ENCODE data around the gene EPB42. TPM values are rescaled to one million over a fixed set of nuclear protein-coding genes. Genes with fewer than 3 reads are reported as not detected.

EPB42 gene
- total RNA-seq, 1 donor from 2014 or later: not detected

DNA sequence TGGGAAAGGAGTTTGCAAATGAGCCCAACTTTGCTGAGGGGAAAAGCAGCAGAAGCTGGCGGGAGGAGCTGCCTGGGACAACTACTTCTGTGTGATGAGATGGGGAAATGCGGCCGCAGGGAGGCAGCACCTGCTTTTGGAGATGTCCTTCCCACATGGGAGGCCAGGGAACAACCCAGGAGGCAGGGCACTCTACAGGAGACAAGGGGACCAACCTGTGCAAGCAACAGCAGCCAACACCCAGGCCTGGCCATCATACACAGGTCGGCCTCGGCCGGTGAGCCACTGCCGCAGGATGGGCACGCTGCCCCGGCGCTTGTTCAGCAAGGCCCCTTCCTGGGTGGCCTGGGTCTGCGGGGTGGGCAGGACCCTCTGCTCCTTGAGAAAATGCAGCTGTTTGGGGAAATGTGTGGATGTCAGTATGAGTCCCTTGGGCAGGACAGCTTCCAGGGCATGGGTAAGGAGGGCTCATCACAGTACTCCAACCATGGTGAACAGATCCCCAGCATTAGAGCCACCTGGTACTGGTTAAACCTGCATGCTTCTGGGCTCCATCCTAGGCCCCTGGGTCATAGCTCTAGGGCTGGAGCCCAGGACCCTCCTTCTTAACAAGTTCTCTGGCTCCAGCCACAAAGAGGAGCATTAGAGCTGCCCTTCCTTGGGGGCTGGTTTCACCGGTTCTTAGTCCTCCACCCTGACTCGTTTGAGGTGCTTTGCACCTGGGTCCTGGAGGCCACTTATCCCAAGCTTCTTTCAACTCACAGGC lies 11.6 kb downstream of the EPB42 start:
- DNase-seq (ENCODE audit: low read depth): no peak
- Histone ChIP-seq H3K4me3 (ENCODE audit: low read depth, low read length) (no peak overlapping the region), H3K27me3 (ENCODE audit: control insufficient read depth, insufficient read depth, low read length) (peaks cover 33% of the 10 kb centered on the region), H3K36me3 (ENCODE audit: control insufficient read depth, insufficient read depth, low read length) (no peaks in the 10 kb centered on the region)
- TF ChIP-seq, protein P1, sequence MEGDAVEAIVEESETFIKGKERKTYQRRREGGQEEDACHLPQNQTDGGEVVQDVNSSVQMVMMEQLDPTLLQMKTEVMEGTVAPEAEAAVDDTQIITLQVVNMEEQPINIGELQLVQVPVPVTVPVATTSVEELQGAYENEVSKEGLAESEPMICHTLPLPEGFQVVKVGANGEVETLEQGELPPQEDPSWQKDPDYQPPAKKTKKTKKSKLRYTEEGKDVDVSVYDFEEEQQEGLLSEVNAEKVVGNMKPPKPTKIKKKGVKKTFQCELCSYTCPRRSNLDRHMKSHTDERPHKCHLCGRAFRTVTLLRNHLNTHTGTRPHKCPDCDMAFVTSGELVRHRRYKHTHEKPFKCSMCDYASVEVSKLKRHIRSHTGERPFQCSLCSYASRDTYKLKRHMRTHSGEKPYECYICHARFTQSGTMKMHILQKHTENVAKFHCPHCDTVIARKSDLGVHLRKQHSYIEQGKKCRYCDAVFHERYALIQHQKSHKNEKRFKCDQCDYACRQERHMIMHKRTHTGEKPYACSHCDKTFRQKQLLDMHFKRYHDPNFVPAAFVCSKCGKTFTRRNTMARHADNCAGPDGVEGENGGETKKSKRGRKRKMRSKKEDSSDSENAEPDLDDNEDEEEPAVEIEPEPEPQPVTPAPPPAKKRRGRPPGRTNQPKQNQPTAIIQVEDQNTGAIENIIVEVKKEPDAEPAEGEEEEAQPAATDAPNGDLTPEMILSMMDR (IDR thresholded peaks at IDR 0.05; ENCODE audit: insufficient read depth, low read length, poor library complexity, severe bottlenecking): no peak

DNA sequence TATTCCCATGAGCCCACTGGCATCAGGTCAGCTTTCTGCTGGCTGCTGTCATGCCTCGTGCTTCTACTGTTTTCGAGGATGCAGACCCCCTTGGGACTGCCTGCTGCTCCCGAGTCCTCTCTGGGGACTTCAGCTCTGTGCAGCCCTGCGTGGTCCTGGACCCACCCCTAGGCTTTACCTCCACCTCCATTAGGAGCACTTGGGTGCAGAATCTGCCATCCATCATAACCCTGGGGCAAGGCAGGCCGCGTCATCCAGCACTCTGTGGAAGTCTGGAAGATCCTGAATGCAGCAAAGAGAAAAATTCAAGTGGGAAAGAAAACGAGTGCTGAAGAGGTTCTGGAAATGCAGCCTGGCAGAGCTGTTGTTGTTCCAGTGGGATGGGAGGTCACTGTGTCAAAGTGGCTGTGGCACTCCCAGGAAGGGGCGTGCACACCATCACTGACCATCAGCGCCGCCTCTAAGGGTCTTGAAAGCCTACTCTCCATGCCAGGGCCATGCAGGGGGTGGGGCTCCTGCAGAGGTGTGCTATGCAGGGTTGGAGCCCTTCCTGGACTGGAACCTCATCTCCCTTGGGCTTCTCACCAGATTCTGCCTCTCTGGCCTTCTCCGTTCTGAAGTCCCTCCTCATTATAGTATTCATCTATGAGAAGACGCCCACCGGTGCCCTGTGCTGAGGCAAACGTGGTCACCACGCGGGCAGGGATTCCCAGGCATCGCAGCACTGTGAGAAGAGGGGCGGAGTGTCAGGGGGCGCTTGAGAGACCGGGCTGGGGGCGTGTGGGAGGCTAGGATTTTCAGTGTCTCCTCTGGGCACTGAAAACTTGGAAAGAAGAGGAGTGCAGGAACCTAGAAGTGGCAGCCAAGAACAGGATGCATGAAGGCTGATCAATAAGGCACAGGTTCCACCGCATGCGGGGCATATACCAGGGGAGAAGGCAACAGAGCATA lies 12.5 kb downstream of the EPB42 start:
- TF ChIP-seq, protein P1 (IDR thresholded peaks at IDR 0.05; ENCODE audit: insufficient read depth, low read length, poor library complexity, severe bottlenecking): no peak
- no peak for DNase-seq (ENCODE audit: low read depth)

DNA sequence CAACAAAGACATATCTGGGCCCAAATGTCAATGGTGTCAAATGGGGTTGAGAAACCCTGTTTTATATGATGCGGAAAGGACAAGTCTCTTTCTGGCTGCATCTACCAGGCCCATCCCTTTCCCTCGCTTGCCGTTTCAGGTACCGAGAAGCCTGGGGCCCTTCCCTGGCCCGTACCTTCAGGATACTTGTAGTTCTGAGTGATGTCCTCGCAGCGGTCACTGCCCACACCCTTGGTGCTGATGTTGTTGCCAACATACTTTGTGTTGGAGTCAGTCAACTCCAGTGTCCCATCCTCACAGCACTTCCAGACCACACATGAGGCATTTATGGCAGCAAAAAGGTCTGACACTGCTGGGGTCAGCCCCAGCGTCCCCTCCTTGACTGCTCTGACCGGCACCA lies 13.8 kb downstream of the EPB42 start:
- H3K4me3 ChIP-seq (ENCODE audit: low read depth, low read length): no peak overlapping the region
- H3K36me3 ChIP-seq (ENCODE audit: control insufficient read depth, insufficient read depth, low read length): no peaks in the 10 kb centered on the region
- DNase-seq (ENCODE audit: low read depth): no peak
- TF ChIP-seq, protein P1 (IDR thresholded peaks at IDR 0.05; ENCODE audit: insufficient read depth, low read length, poor library complexity, severe bottlenecking): no peak
- peaks cover 33% of the 10 kb centered on the region for H3K27me3 ChIP-seq (ENCODE audit: control insufficient read depth, insufficient read depth, low read length)

More for the DNA sequence above, 12.5 kb downstream of the EPB42 start:
- Histone ChIP-seq H3K4me3 (ENCODE audit: low read depth, low read length) (no peak overlapping the region), H3K36me3 (ENCODE audit: control insufficient read depth, insufficient read depth, low read length) (no peaks in the 10 kb centered on the region), H3K27me3 (ENCODE audit: control insufficient read depth, insufficient read depth, low read length) (peaks cover 33% of the 10 kb centered on the region)

- TF ChIP-seq, protein P1 (IDR thresholded peaks at IDR 0.05; ENCODE audit: insufficient read depth, low read length, poor library complexity, severe bottlenecking): no peak
- peaks cover 33% of the 10 kb centered on the region for H3K27me3 ChIP-seq (ENCODE audit: control insufficient read depth, insufficient read depth, low read length)
- DNase-seq (ENCODE audit: low read depth): no peak
These were observed 14.8 kb downstream of the EPB42 start for GRCh38 chr15:43206054-43206453.

GRCh38 chr15:43204016-43204901 lies 16.6 kb downstream of the EPB42 start:
- no peaks in the 10 kb centered on the region for H3K36me3 ChIP-seq (ENCODE audit: control insufficient read depth, insufficient read depth, low read length)
- DNase-seq (ENCODE audit: low read depth): no peak
- H3K27me3 ChIP-seq (ENCODE audit: control insufficient read depth, insufficient read depth, low read length): peaks cover 21% of the 10 kb centered on the region
- TF ChIP-seq, protein P1 (IDR thresholded peaks at IDR 0.05; ENCODE audit: insufficient read depth, low read length, poor library complexity, severe bottlenecking): peak; percentile 78
- H3K4me3 ChIP-seq (ENCODE audit: low read depth, low read length): no peak overlapping the region

More at GRCh38 chr15:43206054-43206453, 14.8 kb downstream of the EPB42 start:
- no peak overlapping the region for H3K4me3 ChIP-seq (ENCODE audit: low read depth, low read length)
- no peaks in the 10 kb centered on the region for H3K36me3 ChIP-seq (ENCODE audit: control insufficient read depth, insufficient read depth, low read length)
